ENCODE measurements around the gene TMEM182.

TMEM182 gene

DNA sequence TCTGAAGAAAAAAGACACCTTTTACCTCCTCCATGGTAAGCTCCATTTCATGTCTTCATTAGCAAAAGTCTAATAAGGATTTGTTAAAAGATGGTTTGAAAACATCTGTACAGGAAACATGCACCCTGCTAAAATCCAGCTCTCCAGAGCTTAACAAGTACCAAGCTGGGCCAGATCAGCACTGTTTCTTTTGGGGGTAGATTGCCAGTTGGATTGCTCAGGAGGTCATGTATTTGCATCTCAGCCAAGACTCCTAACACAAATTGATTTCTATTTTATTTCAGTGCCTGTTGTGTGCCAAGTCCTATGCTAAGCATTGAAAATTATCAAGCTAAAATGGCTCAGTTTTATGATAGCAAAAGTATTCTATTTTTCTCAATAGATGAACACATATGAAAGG is 3.4 kb upstream of the TMEM182 start:
- DNase-seq, result no peak
- in situ Hi-C loops (cut with MboI; ENCODE audit: low pct_unique_long_range_greater_than_20kb, low sequenced_read_pairs), result no loop called here

DNA sequence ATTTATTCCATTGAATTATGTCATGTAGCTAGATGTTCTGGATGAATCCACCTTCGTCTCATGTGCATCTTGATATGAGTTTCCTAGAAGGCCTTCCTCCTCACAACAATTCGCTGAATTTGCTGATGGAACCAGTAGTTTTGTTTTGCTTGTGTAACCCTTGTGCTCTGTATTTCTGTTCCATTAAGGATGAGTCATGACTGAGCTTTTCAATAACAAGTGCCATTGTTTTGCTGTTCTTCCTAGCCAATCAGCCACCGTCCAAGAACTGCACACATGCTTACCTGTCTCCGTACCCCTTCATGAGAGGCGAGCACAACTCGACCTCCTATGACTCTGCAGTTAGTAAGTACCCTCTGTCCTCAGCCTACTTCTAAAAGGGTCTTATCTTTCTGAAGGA is 2.3 kb downstream of the TMEM182 start:
- in situ Hi-C loops (cut with MboI; ENCODE audit: low pct_unique_long_range_greater_than_20kb, low sequenced_read_pairs), result no loop called here
- DNase-seq, result no peak

DNA sequence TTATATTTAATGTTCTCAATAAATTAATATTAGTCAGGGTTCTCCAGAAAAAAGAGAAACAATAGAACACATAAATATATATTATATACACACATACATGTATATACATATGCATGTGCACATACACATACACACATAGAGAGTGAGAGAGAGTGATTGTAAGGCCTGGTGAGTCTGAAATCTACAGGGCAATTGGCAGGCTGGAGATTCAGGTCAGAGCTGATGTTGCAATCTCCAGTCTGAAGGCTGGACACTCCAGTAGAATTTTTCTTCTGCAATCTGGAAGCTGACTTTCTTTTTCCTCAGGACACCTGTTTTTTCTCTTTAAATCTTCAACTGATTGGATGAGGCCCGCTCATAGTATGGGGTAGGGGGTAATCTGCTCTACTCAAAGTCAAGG is 3.2 kb downstream of the TMEM182 start:
- no peak for DNase-seq
- in situ Hi-C loops (cut with MboI; ENCODE audit: low pct_unique_long_range_greater_than_20kb, low sequenced_read_pairs), result no loop called here

DNA sequence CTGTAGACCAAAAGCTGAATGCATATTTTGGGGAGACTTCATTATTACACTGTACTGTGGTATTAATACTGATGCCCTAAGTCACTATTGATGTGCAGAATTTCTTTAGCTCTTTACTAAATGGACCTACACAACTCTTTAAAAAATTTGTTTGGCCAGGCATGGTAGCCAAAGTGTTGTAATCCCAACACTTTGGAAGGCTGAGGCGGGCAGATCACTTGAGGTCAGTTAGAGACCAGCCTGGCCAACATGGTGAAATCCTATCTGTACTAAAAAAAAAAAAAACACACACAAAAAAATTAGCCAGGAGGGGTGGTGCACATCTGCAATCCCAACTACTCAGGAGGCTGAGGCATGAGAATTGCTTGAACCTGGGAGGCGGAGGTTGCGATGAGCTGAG is 6.4 kb downstream of the TMEM182 start:
- in situ Hi-C loops (cut with MboI; ENCODE audit: low pct_unique_long_range_greater_than_20kb, low sequenced_read_pairs), result no loop called here
- DNase-seq, result no peak

DNA sequence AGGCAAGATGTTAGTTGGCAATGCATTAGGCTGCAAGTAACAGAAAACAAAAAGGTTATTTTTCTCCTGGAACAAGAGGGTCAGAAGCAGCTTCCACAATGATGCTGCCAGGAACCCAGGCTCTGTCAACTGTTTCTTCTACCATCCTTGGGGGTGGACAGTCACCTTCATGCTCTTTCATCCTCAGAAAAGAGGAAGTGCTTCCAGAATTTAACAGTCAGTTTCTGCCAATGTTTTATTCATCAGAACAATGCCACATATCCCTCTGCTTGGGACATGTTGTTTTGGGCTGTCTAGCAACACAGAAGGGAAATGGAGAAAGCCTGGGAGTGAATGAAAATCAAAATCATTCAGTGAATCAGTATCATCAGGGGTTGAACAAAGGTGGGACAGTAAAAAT is 7.1 kb downstream of the TMEM182 start:
- in situ Hi-C loops (cut with MboI; ENCODE audit: low pct_unique_long_range_greater_than_20kb, low sequenced_read_pairs), result no loop called here
- DNase-seq, result peak; percentile 12

DNA sequence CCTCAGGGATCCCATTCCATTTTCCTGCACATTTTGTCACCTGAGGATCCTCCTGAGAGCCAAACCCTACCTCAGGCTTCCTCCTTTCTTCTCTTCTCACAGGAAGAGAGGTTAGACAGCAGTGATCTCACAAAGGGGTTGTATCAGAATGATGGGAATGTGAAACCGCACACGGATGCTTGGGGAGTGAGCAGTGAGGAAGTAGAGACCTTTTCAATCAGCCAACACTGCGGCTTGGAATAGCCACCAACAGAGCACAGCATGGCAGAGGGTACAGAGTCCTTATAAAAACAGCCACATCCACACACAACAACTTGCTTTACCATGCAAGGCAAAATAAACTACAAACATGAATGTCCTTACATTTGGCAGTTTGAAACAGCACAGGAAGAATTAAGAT is 8.7 kb downstream of the TMEM182 start:
- in situ Hi-C loops (cut with MboI; ENCODE audit: low pct_unique_long_range_greater_than_20kb, low sequenced_read_pairs), result no loop called here

DNA sequence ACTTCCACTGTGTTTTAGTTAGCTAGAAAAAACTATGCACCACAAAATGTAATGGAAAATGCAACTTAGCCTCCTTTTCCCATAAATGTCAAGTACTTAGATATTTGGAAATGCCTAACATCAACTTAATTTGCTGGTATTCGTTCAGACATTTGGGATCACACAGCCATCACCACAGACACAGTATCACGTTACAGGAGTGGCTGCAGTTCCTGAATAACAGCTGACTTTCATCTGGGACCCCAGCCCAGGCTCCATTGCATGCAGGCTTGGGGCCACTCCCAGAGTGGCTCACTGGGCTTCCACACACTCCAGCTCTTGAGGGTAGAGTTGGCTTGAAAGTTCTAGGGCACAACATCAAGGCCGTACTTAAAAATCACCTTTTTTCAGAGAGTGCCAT is 9.3 kb downstream of the TMEM182 start:
- no peak for DNase-seq
- in situ Hi-C loops (cut with MboI; ENCODE audit: low pct_unique_long_range_greater_than_20kb, low sequenced_read_pairs), result no loop called here

More for the DNA sequence above, 8.7 kb downstream of the TMEM182 start:
- no peak for DNase-seq

DNA sequence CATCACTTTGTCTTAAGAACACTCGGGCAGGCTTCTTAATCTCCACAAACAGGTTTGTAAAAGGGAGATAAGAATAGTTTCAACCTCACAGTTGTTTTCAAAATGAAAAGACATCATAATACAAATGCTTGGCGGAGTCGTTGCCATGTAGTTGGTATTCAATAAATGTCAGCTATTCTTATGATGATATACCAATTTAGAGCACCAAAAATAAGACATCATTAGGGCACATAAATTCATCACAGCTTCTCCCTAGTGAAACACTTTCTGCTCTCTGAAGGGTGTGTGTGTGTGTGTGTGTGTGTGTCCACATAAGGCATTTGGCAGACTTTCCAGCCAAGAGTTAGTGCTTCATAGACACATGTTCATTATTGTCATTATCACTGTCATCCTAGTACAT is 10.8 kb downstream of the TMEM182 start:
- DNase-seq, result no peak
- in situ Hi-C loops (cut with MboI; ENCODE audit: low pct_unique_long_range_greater_than_20kb, low sequenced_read_pairs), result no loop called here

DNA sequence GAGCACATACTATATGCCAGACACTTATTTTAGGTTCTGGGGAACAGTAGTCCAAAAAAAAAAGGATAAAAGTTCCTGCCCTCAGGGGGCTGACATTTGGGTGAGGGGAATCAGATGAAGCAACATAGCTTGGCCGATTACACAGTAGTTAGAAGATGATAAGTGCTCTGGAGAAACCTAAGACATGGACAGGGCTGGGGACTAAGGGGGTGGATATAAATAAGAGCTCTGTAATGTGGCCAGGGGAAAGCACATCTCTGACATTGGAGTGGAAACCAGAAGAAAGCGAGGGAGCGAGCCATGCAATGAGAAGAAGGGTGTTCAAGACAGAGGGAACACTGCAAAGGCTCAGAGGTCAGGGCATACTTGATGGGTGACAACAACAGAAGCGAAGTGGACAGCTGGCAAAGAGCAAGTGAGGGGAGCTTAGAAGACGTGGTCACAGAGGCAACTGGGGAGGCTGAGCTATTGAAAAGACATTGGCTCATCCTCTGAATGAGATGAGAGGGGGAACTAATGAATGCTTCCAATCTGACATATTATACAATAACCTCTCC is 11.4 kb downstream of the TMEM182 start:
- no peak for DNase-seq
- in situ Hi-C loops (cut with MboI; ENCODE audit: low pct_unique_long_range_greater_than_20kb, low sequenced_read_pairs), result no loop called here

DNA sequence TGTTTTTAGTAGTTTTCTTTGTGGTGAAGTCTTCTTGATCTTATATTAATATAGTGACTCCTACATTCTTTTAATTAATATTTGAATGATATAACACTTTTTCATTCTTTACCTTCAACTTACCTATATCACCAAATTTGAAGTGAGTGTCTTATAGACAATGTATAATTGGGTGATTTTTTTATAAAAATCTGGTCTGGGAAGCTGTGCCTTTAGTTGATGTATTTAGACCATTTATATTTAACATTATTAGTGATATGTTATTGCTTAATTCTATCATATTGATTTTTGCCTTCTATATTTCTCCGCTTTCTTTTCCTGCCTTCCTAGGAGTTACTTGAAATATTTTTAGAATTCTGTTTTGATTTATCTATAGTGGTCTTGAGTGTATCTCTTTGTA is 16.4 kb downstream of the TMEM182 start:
- in situ Hi-C loops (cut with MboI; ENCODE audit: low pct_unique_long_range_greater_than_20kb, low sequenced_read_pairs), result no loop called here
- no peak for DNase-seq

DNA sequence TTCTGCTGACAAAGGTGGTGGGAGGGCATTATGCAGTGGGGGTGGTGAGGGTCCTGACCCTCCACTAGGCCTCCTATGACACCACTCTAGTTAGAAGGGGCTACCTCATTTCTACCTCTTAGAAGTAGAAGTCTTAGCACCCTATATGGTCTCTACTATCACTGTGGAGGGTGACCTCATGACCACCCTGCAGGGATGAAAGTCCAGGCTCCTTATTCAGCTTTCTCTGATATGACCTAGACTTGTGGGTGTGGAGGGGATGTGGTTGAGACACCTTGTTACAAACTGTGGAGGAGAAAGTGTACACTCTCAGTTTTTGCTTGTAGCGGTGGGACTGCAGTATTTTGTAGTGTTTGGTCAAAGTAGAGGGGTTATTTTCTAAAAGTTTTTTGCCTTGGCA is 18.6 kb downstream of the TMEM182 start:
- DNase-seq, result no peak
- in situ Hi-C loops (cut with MboI; ENCODE audit: low pct_unique_long_range_greater_than_20kb, low sequenced_read_pairs), result no loop called here

DNA sequence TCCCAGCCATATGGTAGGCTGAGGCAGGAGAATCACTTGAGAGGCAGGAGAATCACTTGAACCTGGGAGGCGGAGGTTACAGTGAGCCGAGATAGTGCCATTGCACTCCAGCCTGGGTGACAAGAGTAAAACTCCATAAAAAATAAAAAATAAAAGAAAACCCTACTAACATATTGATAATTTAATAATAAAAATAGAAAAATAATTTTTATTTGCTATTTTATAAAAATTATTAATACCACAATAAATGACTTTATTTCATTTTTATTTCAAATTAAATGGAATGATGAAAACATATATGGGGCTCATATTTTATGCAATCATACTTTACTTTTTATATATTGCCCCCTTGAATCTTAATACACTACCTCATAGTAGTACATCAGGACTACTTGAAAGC is 20.4 kb downstream of the TMEM182 start:
- in situ Hi-C loops (cut with MboI; ENCODE audit: low pct_unique_long_range_greater_than_20kb, low sequenced_read_pairs), result no loop called here

DNA sequence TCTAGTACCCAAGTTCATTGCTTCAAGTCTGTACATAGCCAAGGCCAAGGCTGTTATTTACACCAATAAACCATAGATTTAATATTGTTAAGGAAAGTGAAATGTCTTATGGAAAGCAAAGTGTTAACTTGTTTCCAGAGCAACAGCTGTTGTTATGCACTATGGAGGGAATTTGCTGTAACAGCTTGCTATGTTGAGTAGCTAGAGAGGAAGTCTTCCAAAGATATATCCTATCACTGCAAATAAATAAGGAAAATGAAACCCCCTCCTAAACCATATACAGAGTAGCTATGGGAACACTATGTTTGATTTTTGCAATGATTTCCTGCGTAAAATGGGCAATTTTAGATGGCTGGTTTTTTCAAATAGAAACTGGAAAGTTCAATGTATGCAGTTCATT is 21.1 kb downstream of the TMEM182 start:
- in situ Hi-C loops (cut with MboI; ENCODE audit: low pct_unique_long_range_greater_than_20kb, low sequenced_read_pairs), result no loop called here
- no peak for DNase-seq

More for the DNA sequence above, 20.4 kb downstream of the TMEM182 start:
- DNase-seq, result no peak

DNA sequence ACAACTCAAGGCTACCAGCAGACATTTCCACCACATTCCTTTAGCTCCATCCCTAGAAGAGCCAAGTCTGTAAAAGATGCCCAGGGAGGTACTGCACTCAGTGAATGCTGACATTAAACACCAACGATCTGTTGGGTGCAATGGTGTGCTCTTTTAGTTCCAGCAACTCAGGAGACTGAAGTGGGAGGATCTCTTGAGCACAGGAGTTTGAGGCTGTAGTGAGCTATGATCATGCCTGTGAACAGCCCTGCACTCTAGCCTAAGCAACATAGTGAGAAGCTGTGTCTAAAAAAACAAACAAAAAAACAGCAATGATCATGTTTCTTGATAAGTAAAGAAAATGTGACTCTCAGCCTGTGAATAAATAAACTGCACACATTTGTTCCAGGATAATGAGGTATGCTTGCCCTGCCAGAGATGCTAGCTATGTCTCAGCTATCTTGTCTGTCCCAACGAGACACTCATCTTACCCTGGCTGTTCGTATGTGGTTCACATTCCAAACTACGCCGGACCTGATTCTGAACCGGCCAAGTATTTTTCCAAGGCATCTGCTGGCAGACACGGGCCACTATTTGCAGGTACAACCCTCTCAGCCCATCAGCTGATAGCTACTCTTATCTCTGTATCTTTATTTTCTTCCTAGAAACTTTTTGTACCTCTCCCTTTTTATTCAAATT is 21.8 kb downstream of the TMEM182 start:
- DNase-seq, result no peak
- in situ Hi-C loops (cut with MboI; ENCODE audit: low pct_unique_long_range_greater_than_20kb, low sequenced_read_pairs), result no loop called here

DNA sequence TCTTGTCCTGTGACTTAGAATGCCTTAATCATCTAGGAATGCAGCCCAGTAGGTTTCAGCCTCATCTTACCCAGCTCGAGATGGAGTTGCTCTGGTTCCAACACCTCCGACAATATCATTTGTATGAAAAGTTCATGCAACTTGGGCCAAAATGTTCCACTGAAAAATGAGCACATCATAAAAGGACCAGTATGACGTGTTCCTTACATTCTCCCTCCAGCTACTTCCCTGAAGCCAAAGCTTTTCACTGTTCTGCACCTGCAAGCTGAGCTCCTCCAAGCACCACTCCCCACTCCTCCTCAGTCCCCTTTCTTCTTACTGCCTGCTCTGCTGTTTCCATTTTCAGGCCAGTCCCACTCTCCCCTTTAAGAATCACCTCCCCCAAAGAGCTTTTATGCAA is 23.1 kb downstream of the TMEM182 start:
- in situ Hi-C loops (cut with MboI; ENCODE audit: low pct_unique_long_range_greater_than_20kb, low sequenced_read_pairs), result no loop called here
- DNase-seq, result no peak

DNA sequence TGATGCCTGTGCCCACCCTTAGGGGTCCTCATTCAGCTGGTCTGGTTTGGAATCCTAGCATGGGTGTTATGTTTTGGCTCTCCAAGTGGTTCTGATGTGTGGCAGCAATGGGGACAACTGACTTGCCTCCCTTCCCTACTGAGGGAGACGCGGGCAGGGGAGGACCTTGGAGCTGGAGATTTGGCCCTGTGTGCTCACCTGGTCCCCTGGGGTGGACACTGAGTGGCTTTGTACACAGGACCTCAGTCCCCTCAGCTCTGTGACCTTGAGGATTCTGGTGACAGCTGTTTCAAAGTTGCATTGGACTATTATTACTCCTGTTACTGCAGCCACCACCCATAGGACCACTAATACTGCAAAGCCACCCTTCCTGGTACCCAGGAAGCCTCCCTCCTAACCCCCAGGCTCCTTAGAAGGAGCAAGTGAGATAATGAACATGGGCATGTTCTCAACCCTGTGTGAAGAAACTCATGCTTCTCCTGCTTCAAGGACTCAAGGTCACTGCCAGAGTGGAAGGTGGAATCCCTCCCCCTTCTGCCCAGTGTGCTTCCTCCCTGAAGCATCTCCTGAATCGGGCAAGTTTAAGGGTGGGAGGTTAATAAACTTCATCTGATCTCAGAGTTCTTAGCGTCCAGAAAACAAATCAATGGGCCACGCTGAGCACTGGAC is 26.5 kb downstream of the TMEM182 start:
- in situ Hi-C loops (cut with MboI; ENCODE audit: low pct_unique_long_range_greater_than_20kb, low sequenced_read_pairs), result no loop called here
- no peak for DNase-seq

DNA sequence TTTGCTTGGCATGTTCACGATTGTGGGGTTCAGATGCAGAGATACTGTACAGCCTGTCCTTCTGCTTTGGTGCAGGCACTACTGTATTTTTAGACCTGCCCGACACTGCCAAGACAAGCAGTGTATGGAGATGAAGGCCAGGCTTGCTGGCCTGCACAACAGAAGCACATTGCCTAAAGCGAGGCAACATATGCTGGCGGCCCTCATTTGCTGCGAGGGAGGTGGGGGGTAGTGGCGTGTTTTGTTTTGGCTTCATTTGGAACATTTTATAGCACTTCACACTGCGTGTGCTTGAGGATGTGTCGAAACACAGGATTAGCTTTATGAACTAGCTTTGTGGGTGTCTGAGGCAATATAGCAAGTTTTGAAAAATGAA is 27.0 kb downstream of the TMEM182 start:
- in situ Hi-C loops (cut with MboI; ENCODE audit: low pct_unique_long_range_greater_than_20kb, low sequenced_read_pairs), result no loop called here
- no peak for DNase-seq

DNA sequence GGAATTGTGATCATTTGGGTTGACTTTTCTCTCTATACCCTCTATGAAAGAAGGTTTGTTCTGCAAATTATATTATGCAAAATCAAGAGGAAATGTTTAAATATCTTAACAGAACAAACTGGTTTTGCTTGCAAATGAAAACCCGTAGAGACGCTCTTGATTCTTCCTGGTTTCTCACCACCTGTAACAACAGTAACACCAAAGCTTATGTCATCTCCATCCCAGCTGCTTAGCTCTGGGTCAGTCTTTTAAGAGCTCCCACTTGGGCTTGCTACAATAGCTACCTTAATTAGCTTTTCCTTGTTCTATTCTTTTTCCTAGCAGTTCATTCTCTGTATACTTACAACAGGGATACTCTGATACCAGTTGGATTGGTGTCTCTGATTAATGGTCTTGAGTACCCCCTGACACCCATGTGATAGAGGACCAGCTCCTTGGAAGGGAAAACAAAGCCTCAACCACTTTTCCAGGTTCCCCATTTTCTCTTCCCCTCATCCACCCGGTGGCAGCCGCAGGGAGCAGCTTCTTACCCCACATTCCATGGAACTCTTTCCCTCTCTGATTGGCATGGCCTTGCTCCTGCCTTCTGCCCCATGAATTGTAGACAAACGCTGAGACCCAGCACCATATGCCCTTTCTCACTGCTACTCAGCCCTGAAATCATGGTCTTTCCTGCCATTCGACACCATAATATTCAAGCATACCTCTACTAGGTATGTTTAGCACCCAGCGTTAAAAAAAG is 27.7 kb downstream of the TMEM182 start:
- in situ Hi-C loops (cut with MboI; ENCODE audit: low pct_unique_long_range_greater_than_20kb, low sequenced_read_pairs), result no loop called here
- no peak for DNase-seq

DNA sequence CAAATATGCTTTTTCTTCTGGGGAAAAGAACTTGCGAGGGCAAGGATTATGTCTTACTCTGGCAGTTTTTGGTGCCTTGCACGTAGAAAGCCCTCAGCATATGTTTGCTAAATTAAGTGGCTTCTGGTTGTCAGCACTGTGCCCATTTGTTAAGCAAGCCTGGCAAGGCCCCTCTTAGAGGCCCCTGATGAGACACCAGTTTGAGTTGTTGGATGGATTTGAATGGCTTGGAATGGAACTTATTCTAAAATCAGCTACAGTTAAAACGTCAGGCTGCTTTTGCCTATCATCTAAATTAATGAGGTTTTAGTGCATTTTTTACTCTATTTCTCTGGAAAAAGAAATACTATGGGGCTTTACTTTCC is 28.2 kb downstream of the TMEM182 start:
- no peak for DNase-seq
- in situ Hi-C loops (cut with MboI; ENCODE audit: low pct_unique_long_range_greater_than_20kb, low sequenced_read_pairs), result no loop called here

DNA sequence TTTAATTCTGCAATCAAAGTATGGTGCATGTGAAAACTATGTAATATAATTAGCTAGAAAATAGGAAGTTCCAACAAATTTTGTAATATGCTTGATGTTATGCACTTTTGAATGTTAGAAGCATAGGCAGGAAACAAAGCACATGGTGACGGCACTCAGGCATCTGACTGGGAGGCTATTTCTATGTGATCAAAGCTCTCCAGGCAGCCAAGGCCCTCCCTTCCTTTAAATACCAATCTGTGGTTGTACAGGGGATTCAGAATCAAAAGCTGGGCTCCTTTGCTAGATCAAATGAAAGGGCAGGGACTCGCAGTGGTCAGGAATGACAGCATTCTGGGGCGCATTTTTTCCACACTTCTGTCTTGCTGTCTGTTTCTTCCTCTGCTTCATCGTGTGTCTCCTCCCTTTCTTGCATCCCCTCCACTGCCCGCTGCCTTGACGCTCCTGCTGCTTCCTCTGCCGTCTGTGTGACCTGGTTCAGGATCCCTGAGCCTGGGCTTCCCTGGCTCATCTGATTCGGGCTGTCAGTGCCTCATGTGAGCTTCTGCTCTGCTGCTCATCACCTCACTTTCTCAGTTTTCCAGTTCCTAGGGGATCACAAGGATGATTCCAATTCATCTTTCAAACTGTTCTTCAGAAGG is 30.9 kb downstream of the TMEM182 start:
- DNase-seq, result no peak

More for the DNA sequence above, 30.9 kb downstream of the TMEM182 start:
- in situ Hi-C loops (cut with MboI; ENCODE audit: low pct_unique_long_range_greater_than_20kb, low sequenced_read_pairs), result no loop called here

Measured in KBM-7 (cell line).